ENCODE results near the gene CBR3.

DNA sequence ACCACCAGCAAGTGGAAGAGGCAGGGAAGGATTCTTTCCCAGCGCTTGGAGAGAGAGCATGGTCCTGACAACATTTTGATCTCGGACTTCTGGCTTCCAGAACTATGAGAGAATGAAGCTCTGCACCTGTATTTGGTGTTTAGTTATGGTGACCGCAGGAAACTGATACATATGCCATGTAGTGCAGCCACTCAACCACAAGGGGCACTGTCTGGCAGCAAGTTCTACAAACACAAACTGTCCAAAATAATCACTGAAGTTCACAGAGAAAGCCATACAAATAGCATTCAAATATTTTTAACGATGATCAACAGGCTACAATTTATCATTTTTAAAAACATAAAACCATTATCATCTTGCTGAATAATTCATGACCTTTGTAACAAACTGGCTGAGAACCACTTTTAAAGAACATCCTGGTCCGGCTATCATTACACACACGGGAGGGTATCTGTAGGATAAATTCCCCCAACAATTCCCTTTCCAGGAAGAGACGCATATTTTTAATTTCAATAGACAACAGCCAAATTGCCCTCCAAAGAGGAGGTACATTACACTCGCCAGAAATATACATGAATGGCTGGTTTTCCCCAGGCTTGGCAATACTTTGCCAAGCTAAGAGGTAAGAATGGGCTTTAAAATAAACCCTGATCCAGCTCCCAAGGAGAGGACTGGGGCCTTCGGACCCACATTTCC, 9.2 kb upstream of the CBR3 start:
- TF ChIP-seq, protein P1, sequence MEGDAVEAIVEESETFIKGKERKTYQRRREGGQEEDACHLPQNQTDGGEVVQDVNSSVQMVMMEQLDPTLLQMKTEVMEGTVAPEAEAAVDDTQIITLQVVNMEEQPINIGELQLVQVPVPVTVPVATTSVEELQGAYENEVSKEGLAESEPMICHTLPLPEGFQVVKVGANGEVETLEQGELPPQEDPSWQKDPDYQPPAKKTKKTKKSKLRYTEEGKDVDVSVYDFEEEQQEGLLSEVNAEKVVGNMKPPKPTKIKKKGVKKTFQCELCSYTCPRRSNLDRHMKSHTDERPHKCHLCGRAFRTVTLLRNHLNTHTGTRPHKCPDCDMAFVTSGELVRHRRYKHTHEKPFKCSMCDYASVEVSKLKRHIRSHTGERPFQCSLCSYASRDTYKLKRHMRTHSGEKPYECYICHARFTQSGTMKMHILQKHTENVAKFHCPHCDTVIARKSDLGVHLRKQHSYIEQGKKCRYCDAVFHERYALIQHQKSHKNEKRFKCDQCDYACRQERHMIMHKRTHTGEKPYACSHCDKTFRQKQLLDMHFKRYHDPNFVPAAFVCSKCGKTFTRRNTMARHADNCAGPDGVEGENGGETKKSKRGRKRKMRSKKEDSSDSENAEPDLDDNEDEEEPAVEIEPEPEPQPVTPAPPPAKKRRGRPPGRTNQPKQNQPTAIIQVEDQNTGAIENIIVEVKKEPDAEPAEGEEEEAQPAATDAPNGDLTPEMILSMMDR (IDR thresholded peaks at IDR 0.05; ENCODE audit: borderline replicate concordance, extremely low read depth, low read length, poor library complexity, severe bottlenecking): peak; percentile 96
- no peak for TF ChIP-seq EZH2 (IDR thresholded peaks at IDR 0.05; ENCODE audit: borderline replicate concordance, low read depth, low read length, severe bottlenecking)
